ENCODE data around the gene IRX4. TPM values are rescaled to one million over a fixed set of nuclear protein-coding genes. Genes with fewer than 3 reads are reported as not detected.

IRX4 gene
- total and polyA plus RNA-seq, 2 of the 4 experiments (the other 2 are of a cell fraction): not detected

DNA sequence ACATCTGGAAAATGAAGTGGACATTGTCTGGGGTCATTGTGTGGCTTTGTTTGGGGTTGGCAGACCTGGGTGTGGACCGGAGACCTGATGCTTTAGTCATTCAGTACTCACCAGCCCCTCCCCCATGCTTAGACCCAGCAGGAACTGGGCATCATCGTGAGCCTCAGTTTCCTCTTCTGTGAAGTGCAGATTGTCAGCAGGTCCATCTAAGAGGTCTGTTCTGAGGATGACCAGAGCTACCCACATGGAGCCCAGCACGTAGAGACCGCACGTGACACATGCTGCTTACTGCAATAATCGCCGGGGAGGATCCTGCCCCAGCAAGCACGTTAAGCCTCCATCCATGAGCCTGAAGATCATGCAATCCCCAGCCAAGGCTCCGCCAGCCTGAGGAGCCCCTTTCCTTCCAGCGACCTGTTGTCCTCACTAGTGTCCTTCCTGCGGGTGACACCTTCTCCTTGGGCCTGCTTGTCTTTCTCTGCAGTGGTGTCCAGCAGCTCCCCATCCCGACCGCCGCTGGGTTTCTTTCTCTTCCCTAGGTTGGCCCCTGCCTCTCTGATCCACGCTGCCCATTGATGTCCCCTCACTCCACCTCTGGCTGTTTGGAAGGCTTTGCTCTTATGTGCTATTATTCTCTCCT is 26.7 kb upstream of the IRX4 start:
- Histone ChIP-seq H2BK15ac (ENCODE audit: low read depth, low read length) (no peak overlapping the region), H3K4ac (ENCODE audit: low read depth, low read length) (no peak overlapping the region), H3K9me3 (ENCODE audit: control insufficient read depth, insufficient read depth, low read length) (no peaks in the 10 kb centered on the region), H3K4me1 (ENCODE audit: control insufficient read depth, insufficient read depth, low read length) (no peaks in the 10 kb centered on the region), H3K79me1 (ENCODE audit: low read depth in 1 of 2, low read length in 2 of 2) (no peaks in the 10 kb centered on the region), H3K23ac (ENCODE audit: low read depth, low read length) (no peak overlapping the region), H2BK20ac (ENCODE audit: low read depth, low read length) (no peak overlapping the region), H2AK9ac (replicated peaks; ENCODE audit: low read depth, low read length, poor library complexity) (no peak overlapping the region), H3K36me3 (ENCODE audit: control insufficient read depth, insufficient read depth, low read length) (no peaks in the 10 kb centered on the region), H3K18ac (ENCODE audit: low read depth, low read length) (no peak overlapping the region), H3K9ac (ENCODE audit: low read depth, low read length) (no peak overlapping the region), H2AFZ (replicated peaks; ENCODE audit: low read length, poor library complexity) (no peak overlapping the region), H3K27ac (ENCODE audit: insufficient read depth, low read length) (no peak overlapping the region), H4K5ac (ENCODE audit: low read depth, low read length) (no peak overlapping the region), H3K56ac (ENCODE audit: extremely low read depth, insufficient read depth, low read length) (no peak overlapping the region), H3K4me3 (ENCODE audit: insufficient read depth, low read depth, low read length) (no peak overlapping the region), H4K20me1 (ENCODE audit: insufficient read depth, low read length) (no peaks in the 10 kb centered on the region), H2AK5ac (ENCODE audit: low read depth, low read length) (no peak overlapping the region), H3K27me3 (ENCODE audit: control insufficient read depth, insufficient read depth, low read length) (no peaks in the 10 kb centered on the region), H4K8ac (ENCODE audit: low read depth in 2 of 2, low read length in 2 of 2) (no peak overlapping the region), H3K14ac (replicated peaks; ENCODE audit: low read depth, low read length) (no peak overlapping the region), H2BK120ac (ENCODE audit: low read depth, low read length) (no peak overlapping the region), H3K9me1 (ENCODE audit: insufficient read depth, low read length) (no peaks in the 10 kb centered on the region), H4K91ac (ENCODE audit: insufficient read depth, low read depth, low read length) (no peak overlapping the region), H3K4me2 (ENCODE audit: low read depth, low read length) (no peak overlapping the region), H2BK5ac (ENCODE audit: low read depth, low read length, poor library complexity, severe bottlenecking) (no peak overlapping the region)
- DNase-seq: no peak
- CTCF ChIA-PET: no interaction called here
- BruUV-seq (replicated peaks): no TSS peak
- POLR2A ChIA-PET (ENCODE audit: unreplicated experiment): no interaction called here
- in situ Hi-C loops (cut with MboI; ENCODE audit: low sequenced_read_pairs): no loop called here
- no peak for ATAC-seq (ENCODE audit: low read depth)
- dilution Hi-C loops (cut with HindIII; ENCODE audit: low sequenced_read_pairs, unreplicated experiment): no loop called here
- 70% methylated on average over 7 of the region's 15 CpGs; no CpG with 5 or more reads in 1 of the 2 experiments for WGBS, 2 experiments (ENCODE audit: extremely low coverage in 2 of 2, insufficient read length in 1 of 2)
- TF ChIP-seq MAFK (IDR thresholded peaks at IDR 0.05; ENCODE audit: low read depth, low read length) (no peak), MXI1 (IDR thresholded peaks at IDR 0.05; ENCODE audit: borderline replicate concordance, low read depth, low read length) (no peak), FOS (IDR thresholded peaks at IDR 0.05; ENCODE audit: low read depth, low read length) (no peak), NFE2L2 (IDR thresholded peaks at IDR 0.05; ENCODE audit: low read depth, low read length) (no peak), ELK1 (IDR thresholded peaks at IDR 0.05; ENCODE audit: borderline replicate concordance, low read depth, low read length) (no peak), RCOR1 (IDR thresholded peaks at IDR 0.05; ENCODE audit: insufficient replicate concordance, low read length) (no peak), MAZ (IDR thresholded peaks at IDR 0.05; ENCODE audit: borderline replicate concordance, low read depth, low read length) (no peak), SMC3 (IDR thresholded peaks at IDR 0.05; ENCODE audit: low read depth, low read length) (no peak), CHD1 (IDR thresholded peaks at IDR 0.05; ENCODE audit: low read depth, low read length) (no peak), CEBPB (IDR thresholded peaks at IDR 0.05; ENCODE audit: low read depth, low read length) (no peak), RAD21 (IDR thresholded peaks at IDR 0.05; ENCODE audit: low read length) (no peak), BHLHE40 (IDR thresholded peaks at IDR 0.05; ENCODE audit: low read depth, low read length) (no peak), RFX5 (IDR thresholded peaks at IDR 0.05; ENCODE audit: low read depth, low read length) (no peak), POLR2A (IDR thresholded peaks at IDR 0.05; ENCODE audit: low read depth, low read length) (no peak)
- TF ChIP-seq, protein P1, sequence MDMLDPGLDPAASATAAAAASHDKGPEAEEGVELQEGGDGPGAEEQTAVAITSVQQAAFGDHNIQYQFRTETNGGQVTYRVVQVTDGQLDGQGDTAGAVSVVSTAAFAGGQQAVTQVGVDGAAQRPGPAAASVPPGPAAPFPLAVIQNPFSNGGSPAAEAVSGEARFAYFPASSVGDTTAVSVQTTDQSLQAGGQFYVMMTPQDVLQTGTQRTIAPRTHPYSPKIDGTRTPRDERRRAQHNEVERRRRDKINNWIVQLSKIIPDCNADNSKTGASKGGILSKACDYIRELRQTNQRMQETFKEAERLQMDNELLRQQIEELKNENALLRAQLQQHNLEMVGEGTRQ (IDR thresholded peaks at IDR 0.05; ENCODE audit: low read depth, low read length): no peak
- TF ChIP-seq, protein P2, sequence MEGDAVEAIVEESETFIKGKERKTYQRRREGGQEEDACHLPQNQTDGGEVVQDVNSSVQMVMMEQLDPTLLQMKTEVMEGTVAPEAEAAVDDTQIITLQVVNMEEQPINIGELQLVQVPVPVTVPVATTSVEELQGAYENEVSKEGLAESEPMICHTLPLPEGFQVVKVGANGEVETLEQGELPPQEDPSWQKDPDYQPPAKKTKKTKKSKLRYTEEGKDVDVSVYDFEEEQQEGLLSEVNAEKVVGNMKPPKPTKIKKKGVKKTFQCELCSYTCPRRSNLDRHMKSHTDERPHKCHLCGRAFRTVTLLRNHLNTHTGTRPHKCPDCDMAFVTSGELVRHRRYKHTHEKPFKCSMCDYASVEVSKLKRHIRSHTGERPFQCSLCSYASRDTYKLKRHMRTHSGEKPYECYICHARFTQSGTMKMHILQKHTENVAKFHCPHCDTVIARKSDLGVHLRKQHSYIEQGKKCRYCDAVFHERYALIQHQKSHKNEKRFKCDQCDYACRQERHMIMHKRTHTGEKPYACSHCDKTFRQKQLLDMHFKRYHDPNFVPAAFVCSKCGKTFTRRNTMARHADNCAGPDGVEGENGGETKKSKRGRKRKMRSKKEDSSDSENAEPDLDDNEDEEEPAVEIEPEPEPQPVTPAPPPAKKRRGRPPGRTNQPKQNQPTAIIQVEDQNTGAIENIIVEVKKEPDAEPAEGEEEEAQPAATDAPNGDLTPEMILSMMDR (conservative IDR thresholded peaks at IDR 0.05; ENCODE audit: low read depth, low read length): no peak
- intact Hi-C loops (cut with micrococcal nuclease): no loop called here
